HG02885 (cell line): ENCODE measurements around the gene SMURF2.
"Not testable (repeated sequence)": the region's sequence is repeated elsewhere in the genome, so short reads cannot be mapped to it uniquely, and the experiment has no call there.

Experiments
- ATAC-seq: cut with Tn5 transposase; IDR thresholded peaks from one replicate; pipeline ENCODE4 v1.9.1; 2021; ENCODE audit warnings: mild to moderate bottlenecking; ENCODE audit not compliant: unreplicated experiment, poor library complexity

SMURF2 gene

DNA sequence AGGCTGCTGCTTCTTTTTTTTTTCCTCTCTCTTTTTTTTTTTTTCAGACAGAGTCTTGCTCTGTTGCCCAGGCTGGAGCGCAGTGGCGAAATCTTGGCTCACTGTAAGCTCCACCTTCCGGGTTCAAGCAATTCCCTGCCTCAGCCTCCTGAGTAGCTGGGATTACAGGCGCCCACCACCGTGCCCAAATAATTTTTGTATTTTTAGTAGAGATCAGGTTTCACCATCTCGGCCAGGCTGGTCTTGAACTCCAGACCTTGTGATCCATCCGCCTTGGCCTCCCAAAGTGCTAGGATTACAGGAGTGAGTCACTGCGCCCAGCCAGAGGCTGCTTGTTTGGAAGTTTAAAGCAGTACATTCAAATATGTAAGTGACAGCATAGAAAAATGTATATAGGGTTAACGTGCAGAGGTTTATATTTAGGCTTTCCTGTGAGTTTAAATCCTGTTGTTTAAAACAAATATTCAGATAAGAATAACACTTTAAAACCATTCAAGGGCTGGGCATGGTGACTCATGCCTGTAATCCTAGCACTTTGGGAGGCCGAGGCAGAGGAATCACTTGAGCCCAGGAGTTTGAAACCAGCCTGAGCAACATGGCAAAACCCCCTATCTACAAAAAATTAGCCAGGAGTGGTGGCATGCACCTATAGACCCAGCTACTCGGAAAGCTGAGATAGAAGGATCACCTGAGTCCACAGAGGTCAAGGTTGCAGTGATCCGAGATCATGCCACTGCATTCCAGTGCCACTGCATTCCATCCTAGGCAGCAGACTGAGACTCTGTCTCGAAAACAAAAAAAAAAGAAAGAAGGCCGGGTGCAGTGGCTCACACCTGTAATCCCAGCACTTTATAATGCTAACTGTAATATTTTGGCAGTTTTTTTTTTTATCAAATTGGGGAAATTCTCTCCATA, 6.0 kb upstream of the SMURF2 start:
- not testable (repeated sequence) for ATAC-seq

GRCh38 chr17:64664299-64664981, 2.3 kb upstream of the SMURF2 start:
- not testable (repeated sequence) for ATAC-seq

DNA sequence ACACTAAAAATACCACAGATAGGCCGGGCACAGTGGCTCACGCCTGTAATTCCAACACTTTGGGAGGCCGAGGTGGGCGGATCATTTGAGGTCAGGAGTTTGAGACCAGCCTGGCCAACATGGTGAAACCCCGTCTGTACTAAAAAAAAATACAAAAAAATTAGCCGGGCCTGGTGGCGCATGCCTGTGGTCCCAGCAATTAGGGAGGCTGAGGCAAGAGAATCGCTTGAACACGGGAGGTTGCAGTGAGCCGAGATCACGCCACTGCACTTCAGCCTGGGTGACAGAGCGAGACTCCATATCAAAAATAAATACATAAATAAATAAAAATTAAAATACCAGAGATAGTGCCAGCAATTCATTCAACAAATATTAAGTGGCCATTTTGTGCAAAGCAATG, 1.7 kb upstream of the SMURF2 start:
- not testable (repeated sequence) for ATAC-seq

GRCh38 chr17:64662774-64663367, 764 bp upstream of the SMURF2 start:
- no peak for ATAC-seq

DNA sequence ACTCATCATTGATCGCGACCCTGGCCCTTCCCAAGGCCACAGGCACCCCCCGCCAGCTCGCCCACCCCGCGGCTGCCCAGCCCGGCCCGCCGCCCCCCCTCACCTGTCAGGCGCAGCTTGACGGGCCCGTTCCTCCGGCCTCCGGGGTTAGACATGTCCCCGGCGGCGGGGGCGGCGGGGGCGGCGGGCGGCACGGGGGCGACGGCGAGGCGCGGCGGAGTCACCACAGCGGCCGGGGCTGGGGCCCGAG, 456 bp downstream of the SMURF2 start:
- ATAC-seq: peak; percentile 41

GRCh38 chr17:64660978-64661725, 955 bp downstream of the SMURF2 start:
- ATAC-seq: not testable (repeated sequence)

GRCh38 chr17:64660195-64660977, 1.7 kb downstream of the SMURF2 start:
- not testable (repeated sequence) for ATAC-seq

- ATAC-seq: no peak
Measured at GRCh38 chr17:64658931-64659330, 3.2 kb downstream of the SMURF2 start.

DNA sequence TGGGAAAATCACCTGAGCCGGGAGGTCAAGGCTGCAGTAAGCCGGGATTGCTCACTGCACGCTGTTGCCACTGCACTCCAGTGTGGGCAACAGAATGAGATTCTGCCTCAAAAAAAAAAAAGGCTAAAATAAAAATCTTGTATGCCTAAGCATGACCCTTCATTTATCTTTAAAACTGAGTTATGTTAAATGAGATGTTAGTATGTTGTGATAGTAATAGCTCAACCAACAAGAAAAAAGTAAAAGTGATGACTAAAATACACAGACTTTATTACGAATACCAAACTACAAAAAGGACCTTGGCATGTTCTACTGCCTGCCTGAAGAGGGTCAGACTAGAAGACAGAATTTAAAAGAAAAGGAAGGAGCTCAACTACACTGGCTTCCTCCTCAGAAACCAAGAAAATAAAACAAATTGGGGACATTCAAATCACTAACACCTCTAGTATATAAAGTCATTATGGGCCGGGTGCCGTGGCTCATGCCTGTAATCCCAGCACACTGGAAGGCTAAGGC, 4.4 kb downstream of the SMURF2 start:
- ATAC-seq: no peak

DNA sequence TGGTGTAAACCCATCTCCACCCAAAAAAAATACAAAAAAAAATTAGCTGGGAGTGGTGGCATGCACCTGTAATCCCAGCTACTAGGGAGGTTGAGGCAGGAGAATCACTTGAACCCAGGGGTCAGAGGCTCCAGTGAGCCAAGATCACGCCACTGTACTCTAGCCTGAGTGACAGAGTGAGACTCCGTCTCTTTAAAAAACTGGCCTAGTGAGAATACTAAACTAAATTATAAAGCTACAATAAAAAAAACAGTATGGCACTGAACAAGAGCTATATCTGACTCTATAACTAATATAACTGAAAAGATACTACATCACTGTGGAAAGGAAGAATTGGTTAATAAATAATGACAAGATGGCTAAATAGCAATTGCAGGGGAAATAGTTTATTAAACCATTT, 6.4 kb downstream of the SMURF2 start:
- ATAC-seq: no peak

GRCh38 chr17:64653985-64654355, 8.1 kb downstream of the SMURF2 start:
- no peak for ATAC-seq

GRCh38 chr17:64653325-64653984, 8.7 kb downstream of the SMURF2 start:
- no peak for ATAC-seq

DNA sequence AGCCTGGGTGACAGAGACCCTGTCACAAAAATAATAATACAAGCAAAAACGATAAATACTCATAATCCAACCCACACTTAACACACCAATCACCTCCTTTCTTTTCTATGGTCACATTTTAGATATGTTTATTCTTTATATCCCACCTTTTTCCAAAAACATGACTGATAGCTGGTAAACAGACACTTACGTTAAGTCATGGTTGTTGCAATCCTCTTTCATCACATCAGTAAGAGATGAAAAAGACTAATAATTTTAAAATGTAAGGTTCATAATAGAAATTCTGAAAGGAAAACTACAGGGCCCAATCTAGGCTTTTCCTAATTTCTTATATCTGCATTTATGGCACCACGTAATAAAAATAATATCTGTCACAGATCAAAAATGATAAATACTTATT, 10.2 kb downstream of the SMURF2 start:
- no peak for ATAC-seq

DNA sequence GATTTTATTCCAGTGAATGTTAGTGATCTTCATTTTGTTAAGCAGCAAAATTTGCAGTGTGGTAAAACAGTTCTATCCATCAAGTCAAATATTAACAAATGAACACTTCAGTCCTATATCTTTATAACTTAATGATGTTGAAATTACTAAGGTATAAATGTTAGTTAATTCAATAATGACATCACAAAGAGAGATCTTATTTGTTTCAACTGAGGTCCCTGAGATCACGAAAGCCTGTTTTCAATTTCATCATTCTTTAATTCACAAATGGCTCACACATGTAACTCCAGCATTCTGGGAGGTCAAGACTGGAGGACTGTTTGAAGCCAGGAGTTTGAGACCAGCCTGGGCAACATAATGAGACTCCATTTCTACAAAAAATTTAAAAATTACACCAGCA, 13.9 kb downstream of the SMURF2 start:
- ATAC-seq: no peak

DNA sequence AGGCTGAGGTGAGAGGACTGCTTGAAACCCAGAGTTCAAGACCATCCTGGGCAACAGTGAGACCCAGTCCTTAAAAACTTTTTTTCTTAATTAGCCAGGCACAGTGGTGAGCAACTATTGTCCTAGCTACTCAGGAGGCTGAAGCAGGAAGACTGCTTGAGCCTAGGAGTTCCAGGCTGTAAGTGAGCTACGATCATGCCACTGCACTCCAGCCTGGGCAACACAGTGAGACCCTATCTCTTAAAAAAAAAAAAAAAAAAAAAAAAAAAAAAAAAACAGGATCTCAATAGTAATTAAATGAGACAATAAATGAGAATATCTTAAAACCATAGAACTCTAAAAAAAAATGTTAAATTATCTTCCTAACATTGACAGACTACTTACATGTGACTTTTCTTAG, 14.3 kb downstream of the SMURF2 start:
- ATAC-seq: no peak

- no peak for ATAC-seq
Measured at GRCh38 chr17:64639516-64639915, 22.6 kb downstream of the SMURF2 start.

DNA sequence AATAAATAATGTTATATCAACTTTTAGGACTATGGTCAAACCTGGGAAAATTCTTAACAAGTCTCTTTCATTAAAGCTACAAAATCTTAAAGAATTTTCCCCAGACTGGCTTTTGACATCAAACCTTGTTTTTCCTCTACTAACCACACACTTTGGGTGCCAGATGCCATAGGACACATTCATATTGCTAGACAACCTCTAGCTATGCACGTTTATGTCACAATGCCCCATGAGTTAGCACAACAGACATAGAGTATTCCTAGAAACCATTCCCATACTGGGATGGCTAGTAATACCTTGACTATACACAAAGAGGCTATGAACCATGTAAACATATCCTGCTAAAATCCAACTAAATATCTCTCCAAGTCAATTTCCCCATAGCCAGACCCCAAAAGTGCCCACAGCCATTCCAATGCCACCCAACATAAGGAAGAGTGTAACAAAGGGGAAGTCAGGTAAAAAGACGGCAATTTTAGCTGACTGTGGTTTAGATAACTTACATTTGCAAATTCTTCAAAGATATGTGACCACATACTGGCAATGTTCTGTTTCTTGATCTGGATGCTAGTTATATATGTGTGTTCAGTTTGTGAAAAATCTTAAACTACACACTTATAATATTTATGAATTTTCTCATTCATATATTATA, 23.4 kb downstream of the SMURF2 start:
- ATAC-seq: no peak

DNA sequence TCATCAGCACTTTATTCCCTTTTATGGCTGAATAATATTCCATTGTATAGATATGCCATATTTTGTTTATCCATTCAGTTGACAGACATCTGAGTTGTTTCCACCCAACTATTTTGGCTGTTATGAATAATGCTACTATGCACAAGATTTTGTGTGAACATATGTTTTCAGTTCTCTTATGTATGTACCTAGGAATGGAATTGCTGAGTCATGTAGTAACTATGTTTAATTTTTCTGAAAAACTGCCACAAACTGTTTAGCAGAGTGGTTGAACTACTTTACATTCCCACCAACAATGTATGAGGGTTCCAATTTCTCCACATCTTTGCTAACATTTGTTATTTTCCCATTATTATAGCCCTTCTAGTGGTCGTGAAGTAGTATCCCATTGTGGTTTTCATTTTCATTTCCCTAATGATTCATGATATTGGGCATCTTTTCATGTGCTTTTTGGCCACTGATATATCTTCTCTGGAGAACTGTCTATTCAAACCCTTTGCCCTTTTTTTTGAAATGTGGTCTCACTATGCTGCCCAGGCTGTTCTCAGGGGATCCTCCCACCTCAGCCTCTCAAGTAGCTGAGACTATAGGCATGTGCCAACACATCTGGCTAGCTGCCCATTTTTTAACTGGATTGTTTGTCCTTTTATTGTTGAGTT, 26.3 kb downstream of the SMURF2 start:
- peak; percentile 80 for ATAC-seq
